Neural cell (in vitro differentiated cells): ENCODE results near the gene PRTFDC1. TPM values are rescaled to one million over a fixed set of nuclear protein-coding genes. Genes with fewer than 3 reads are reported as not detected.

Experiments used
- H2AFZ ChIP-seq: fragments of 200-600, 300-800 bp; sonication (generic), shearing (Covaris generic); 2 replicates; pipeline ENCODE4 v1.6.0; 2014; ENCODE audit warnings: low read depth, mild to moderate bottlenecking, antibody characterized with exemption, low read length, moderate library complexity
- H3F3A ChIP-seq: fragments of 200-600 bp; shearing (Covaris generic); 2 replicates; pipeline ENCODE4 v1.6.1; 2016; ENCODE audit warnings: mild to moderate bottlenecking, moderate library complexity, mixed read lengths, antibody characterized with exemption, low read length; ENCODE audit not compliant: insufficient read depth, poor library complexity, severe bottlenecking
- H3K27ac ChIP-seq: fragments of 200-600, 300-800 bp; sonication (generic), shearing (Covaris generic); 2 replicates; pipeline ENCODE4 v1.5.1; 2014; ENCODE audit warnings: mild to moderate bottlenecking, low read length, moderate library complexity
- H3K27me3 ChIP-seq: fragments of 300-800, 200-600 bp; sonication (generic), shearing (Covaris generic); 2 replicates; pipeline ENCODE4 v1.6.0; 2014; ENCODE audit warnings: mild to moderate bottlenecking, low read depth, low read length, moderate library complexity; ENCODE audit not compliant: insufficient read depth
- H3K36me3 ChIP-seq: fragments of 300-800, 200-600 bp; sonication (generic), shearing (Covaris generic); 2 replicates; pipeline ENCODE4 v1.5.1; 2014; ENCODE audit warnings: mild to moderate bottlenecking, antibody characterized with exemption, low read length, moderate library complexity; ENCODE audit not compliant: insufficient read depth
- H3K4me2 ChIP-seq: fragments of 300-800, 200-600 bp; sonication (generic), shearing (Covaris generic); 2 replicates; pipeline ENCODE4 v1.6.0; 2014; ENCODE audit warnings: mild to moderate bottlenecking, low read length
- H3K4me3 ChIP-seq: fragments of 300-800, 200-600 bp; sonication (generic), shearing (Covaris generic); 2 replicates; pipeline ENCODE4 v1.5.1; 2014; ENCODE audit warnings: mild to moderate bottlenecking, low read length, moderate library complexity
- H3K79me2 ChIP-seq: fragments of 200-600 bp; shearing (Covaris generic); replicated peaks from 2 replicates; pipeline ENCODE4 v1.6.0; 2014; ENCODE audit warnings: mild to moderate bottlenecking, low read length, moderate library complexity; ENCODE audit not compliant: insufficient read depth
- H3K9ac ChIP-seq: fragments of 300-800, 200-600 bp; sonication (generic), shearing (Covaris generic); 2 replicates; pipeline ENCODE4 v1.6.1; 2016; ENCODE audit warnings: mild to moderate bottlenecking, low read length, mixed read lengths
- H3K9me2 ChIP-seq: fragments of 200-600 bp; shearing (Covaris generic); 2 replicates; pipeline ENCODE4 v1.6.1; 2016; ENCODE audit warnings: mild to moderate bottlenecking, low read length, mixed read lengths; ENCODE audit not compliant: insufficient read depth
- H3K9me3 ChIP-seq: fragments of 200-600, 300-800 bp; sonication (generic), shearing (Covaris generic); 2 replicates; pipeline ENCODE4 v1.6.1; 2016; ENCODE audit warnings: mild to moderate bottlenecking, mixed run types, low read length, moderate library complexity, mixed read lengths
- H4K20me1 ChIP-seq: fragments of 200-600 bp; shearing (Covaris generic); 2 replicates; pipeline ENCODE4 v1.6.1; 2016; ENCODE audit warnings: mild to moderate bottlenecking, mixed run types; ENCODE audit not compliant: insufficient read depth
- EP300 ChIP-seq: fragments of 450-650 bp; conservative IDR thresholded peaks from 2 replicates; pipeline ENCODE4 v1.6.1; 2014; ENCODE audit warnings: antibody characterized with exemption, mild to moderate bottlenecking, moderate library complexity; ENCODE audit not compliant: poor library complexity, severe bottlenecking
- EZH2 ChIP-seq: fragments of 200-600, 300-800 bp; shearing (Covaris generic), sonication (generic); IDR thresholded peaks from 2 replicates; pipeline ENCODE4 v1.6.1; 2014; ENCODE audit warnings: antibody characterized with exemption, low read length, borderline replicate concordance, mild to moderate bottlenecking; ENCODE audit not compliant: insufficient read depth, poor library complexity, severe bottlenecking
- MXI1 ChIP-seq: fragments of 450-650 bp; conservative IDR thresholded peaks from 2 replicates; pipeline ENCODE4 v1.6.1; 2014; ENCODE audit warnings: antibody characterized with exemption, mild to moderate bottlenecking; ENCODE audit not compliant: poor library complexity, severe bottlenecking
- POLR2AphosphoS5 ChIP-seq: IDR thresholded peaks from 2 replicates; pipeline ENCODE4 v1.6.1; 2012
- RAD21 ChIP-seq: fragments of 450-650 bp; conservative IDR thresholded peaks from 2 replicates; pipeline ENCODE4 v1.6.1; 2014; ENCODE audit warnings: antibody characterized with exemption, mild to moderate bottlenecking, moderate library complexity
- SMC3 ChIP-seq: fragments of 450-650 bp; conservative IDR thresholded peaks from 2 replicates; pipeline ENCODE4 v1.6.1; 2014; ENCODE audit warnings: antibody characterized with exemption, mild to moderate bottlenecking, moderate library complexity; ENCODE audit not compliant: poor library complexity
- TAF1 ChIP-seq: IDR thresholded peaks from 2 replicates; pipeline ENCODE4 v1.6.1; 2012; ENCODE audit warnings: low read depth
- polyA plus RNA-seq: library from polyadenylated mRNA; depleted of rRNA; stranded (reverse); fragments of >200 nt; gene quantifications from 2 replicates; pipeline ENCODE4 v1.2.3, GENCODE V29; 2014
- TF ChIP-seq, protein P1 (sequence below): fragments of 450-650 bp; IDR thresholded peaks from 2 replicates; pipeline ENCODE4 v1.5.1; 2014; ENCODE audit warnings: antibody characterized with exemption, mild to moderate bottlenecking, moderate library complexity; ENCODE audit not compliant: poor library complexity, severe bottlenecking
- TF ChIP-seq, protein P2 (sequence below): IDR thresholded peaks from 2 replicates; pipeline ENCODE4 v1.6.1; 2012; ENCODE audit warnings: borderline replicate concordance

PRTFDC1 gene
- polyA plus RNA-seq, 1 donor from 2014 or later: 3.4 TPM

DNA sequence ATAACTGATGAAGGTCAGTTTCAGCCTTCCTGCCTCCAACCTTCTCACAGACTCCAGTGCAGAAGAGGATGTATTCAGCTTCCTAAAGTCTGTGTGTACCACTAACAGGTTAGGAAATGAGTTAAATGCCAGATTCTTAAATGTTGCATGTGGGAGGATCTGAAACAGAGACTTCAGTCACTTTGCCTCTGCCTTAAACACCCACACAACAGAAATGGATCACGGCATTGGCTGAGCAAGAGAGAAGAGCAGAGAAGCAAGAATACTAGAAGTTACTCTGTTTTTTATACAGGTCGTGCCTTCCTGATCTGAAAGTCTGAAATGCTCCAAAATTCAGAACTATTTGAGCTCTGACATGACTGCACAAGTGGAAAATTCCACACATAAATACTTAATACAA is 129.8 kb downstream of the PRTFDC1 start:
- Histone ChIP-seq H3F3A (no peaks in the 10 kb centered on the region), H3K79me2 (no peaks in the 10 kb centered on the region), H3K4me3 (no peak overlapping the region), H2AFZ (no peak overlapping the region), H3K9me2 (no peaks in the 10 kb centered on the region), H3K4me2 (no peak overlapping the region), H4K20me1 (no peaks in the 10 kb centered on the region), H3K27ac (no peak overlapping the region), H3K27me3 (no peaks in the 10 kb centered on the region), H3K36me3 (no peaks in the 10 kb centered on the region), H3K9me3 (no peaks in the 10 kb centered on the region), H3K9ac (no peak overlapping the region)
- TF ChIP-seq, protein P1, sequence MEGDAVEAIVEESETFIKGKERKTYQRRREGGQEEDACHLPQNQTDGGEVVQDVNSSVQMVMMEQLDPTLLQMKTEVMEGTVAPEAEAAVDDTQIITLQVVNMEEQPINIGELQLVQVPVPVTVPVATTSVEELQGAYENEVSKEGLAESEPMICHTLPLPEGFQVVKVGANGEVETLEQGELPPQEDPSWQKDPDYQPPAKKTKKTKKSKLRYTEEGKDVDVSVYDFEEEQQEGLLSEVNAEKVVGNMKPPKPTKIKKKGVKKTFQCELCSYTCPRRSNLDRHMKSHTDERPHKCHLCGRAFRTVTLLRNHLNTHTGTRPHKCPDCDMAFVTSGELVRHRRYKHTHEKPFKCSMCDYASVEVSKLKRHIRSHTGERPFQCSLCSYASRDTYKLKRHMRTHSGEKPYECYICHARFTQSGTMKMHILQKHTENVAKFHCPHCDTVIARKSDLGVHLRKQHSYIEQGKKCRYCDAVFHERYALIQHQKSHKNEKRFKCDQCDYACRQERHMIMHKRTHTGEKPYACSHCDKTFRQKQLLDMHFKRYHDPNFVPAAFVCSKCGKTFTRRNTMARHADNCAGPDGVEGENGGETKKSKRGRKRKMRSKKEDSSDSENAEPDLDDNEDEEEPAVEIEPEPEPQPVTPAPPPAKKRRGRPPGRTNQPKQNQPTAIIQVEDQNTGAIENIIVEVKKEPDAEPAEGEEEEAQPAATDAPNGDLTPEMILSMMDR: no peak
- TF ChIP-seq MXI1: no peak
- TF ChIP-seq EZH2: no peak
- TF ChIP-seq SMC3: no peak
- no peak for TF ChIP-seq RAD21
- TF ChIP-seq, protein P2, sequence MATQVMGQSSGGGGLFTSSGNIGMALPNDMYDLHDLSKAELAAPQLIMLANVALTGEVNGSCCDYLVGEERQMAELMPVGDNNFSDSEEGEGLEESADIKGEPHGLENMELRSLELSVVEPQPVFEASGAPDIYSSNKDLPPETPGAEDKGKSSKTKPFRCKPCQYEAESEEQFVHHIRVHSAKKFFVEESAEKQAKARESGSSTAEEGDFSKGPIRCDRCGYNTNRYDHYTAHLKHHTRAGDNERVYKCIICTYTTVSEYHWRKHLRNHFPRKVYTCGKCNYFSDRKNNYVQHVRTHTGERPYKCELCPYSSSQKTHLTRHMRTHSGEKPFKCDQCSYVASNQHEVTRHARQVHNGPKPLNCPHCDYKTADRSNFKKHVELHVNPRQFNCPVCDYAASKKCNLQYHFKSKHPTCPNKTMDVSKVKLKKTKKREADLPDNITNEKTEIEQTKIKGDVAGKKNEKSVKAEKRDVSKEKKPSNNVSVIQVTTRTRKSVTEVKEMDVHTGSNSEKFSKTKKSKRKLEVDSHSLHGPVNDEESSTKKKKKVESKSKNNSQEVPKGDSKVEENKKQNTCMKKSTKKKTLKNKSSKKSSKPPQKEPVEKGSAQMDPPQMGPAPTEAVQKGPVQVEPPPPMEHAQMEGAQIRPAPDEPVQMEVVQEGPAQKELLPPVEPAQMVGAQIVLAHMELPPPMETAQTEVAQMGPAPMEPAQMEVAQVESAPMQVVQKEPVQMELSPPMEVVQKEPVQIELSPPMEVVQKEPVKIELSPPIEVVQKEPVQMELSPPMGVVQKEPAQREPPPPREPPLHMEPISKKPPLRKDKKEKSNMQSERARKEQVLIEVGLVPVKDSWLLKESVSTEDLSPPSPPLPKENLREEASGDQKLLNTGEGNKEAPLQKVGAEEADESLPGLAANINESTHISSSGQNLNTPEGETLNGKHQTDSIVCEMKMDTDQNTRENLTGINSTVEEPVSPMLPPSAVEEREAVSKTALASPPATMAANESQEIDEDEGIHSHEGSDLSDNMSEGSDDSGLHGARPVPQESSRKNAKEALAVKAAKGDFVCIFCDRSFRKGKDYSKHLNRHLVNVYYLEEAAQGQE: no peak
- no peak for TF ChIP-seq TAF1
- no peak for TF ChIP-seq EP300

DNA sequence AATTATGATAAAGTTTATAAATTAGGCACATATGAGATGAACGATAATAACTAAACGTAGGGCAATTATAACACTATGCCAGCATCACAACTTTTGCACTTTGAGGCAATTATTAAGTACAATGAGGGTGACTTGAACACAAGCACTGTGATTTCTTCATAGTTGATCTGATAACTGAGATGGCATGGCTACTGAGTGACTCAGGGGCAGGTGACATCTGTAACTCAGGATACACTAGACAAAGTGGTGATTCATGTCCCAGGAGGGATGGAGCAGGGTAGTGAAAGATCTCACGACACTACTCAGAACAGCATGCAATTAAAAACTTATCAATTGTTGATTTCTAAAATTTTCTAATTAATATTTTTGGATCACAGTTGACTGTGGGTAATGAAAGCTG is 130.4 kb downstream of the PRTFDC1 start:
- no peak overlapping the region for H3K4me3 ChIP-seq
- no peak overlapping the region for H3K9ac ChIP-seq
- H4K20me1 ChIP-seq: no peaks in the 10 kb centered on the region
- H3F3A ChIP-seq: no peaks in the 10 kb centered on the region
- no peak overlapping the region for H2AFZ ChIP-seq
- H3K9me2 ChIP-seq: no peaks in the 10 kb centered on the region
- H3K9me3 ChIP-seq: no peaks in the 10 kb centered on the region
- no peak for TF ChIP-seq EZH2
- H3K36me3 ChIP-seq: no peaks in the 10 kb centered on the region
- H3K27me3 ChIP-seq: no peaks in the 10 kb centered on the region
- H3K4me2 ChIP-seq: no peak overlapping the region
- H3K79me2 ChIP-seq: no peaks in the 10 kb centered on the region
- no peak overlapping the region for H3K27ac ChIP-seq

DNA sequence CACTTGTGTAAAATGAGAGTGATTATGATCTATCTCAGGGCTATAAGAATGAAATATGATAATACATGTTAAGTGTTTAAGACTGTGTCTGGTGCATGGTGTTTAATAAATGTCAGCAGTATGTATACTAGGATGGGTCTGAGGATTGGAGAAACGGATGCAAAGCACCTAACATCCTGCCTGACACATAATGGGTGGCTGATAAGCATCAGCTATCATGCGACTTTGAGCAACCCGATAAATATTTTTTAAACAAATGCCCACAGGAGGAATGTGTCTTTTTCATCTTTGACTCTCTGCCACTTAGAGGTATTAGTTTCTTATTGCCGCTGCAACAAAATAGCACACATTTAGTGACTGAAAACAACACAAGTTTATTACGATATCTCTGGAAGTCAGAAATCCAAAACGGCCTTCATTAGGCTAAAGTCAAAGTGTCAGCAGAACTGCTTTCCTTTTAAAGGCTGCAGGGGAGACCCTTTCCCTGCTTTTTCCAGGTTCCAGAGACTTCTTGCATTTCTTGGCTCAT is 135.5 kb downstream of the PRTFDC1 start:
- Histone ChIP-seq H3K9ac (no peak overlapping the region), H4K20me1 (no peaks in the 10 kb centered on the region), H3K27ac (no peak overlapping the region), H2AFZ (no peak overlapping the region), H3K79me2 (no peaks in the 10 kb centered on the region), H3K4me3 (no peak overlapping the region), H3K4me2 (no peak overlapping the region), H3K9me3 (no peaks in the 10 kb centered on the region), H3F3A (no peaks in the 10 kb centered on the region), H3K9me2 (no peaks in the 10 kb centered on the region), H3K27me3 (no peaks in the 10 kb centered on the region), H3K36me3 (no peaks in the 10 kb centered on the region)
- TF ChIP-seq EZH2 (no peak), TAF1 (no peak), EP300 (no peak), POLR2AphosphoS5 (no peak), SMC3 (no peak), RAD21 (no peak), MXI1 (no peak)
- TF ChIP-seq, protein P2: no peak
- TF ChIP-seq, protein P1: no peak
